Nucleus accumbens (tissue), 56 donors: ENCODE measurements around the gene SEPTIN5.
"Not testable (repeated sequence)": the region's sequence is repeated elsewhere in the genome, so short reads cannot be mapped to it uniquely, and the experiment has no call there.

Experiments
- DNase-seq, 56 donors: peaks; one replicate each; lab custom pipeline; 2025; lab: John Stamatoyannopoulos, UW

The SEPTIN5 gene

GRCh38 chr22:19714312-19715187, at the start of gene SEPTIN5:
SEPTIN5 (plus strand) TSS chr22:19714503; CDS start chr22:19714589, 86 bp downstream.
- peak in 1 of 56 donors; percentile 51 for DNase-seq

DNA sequence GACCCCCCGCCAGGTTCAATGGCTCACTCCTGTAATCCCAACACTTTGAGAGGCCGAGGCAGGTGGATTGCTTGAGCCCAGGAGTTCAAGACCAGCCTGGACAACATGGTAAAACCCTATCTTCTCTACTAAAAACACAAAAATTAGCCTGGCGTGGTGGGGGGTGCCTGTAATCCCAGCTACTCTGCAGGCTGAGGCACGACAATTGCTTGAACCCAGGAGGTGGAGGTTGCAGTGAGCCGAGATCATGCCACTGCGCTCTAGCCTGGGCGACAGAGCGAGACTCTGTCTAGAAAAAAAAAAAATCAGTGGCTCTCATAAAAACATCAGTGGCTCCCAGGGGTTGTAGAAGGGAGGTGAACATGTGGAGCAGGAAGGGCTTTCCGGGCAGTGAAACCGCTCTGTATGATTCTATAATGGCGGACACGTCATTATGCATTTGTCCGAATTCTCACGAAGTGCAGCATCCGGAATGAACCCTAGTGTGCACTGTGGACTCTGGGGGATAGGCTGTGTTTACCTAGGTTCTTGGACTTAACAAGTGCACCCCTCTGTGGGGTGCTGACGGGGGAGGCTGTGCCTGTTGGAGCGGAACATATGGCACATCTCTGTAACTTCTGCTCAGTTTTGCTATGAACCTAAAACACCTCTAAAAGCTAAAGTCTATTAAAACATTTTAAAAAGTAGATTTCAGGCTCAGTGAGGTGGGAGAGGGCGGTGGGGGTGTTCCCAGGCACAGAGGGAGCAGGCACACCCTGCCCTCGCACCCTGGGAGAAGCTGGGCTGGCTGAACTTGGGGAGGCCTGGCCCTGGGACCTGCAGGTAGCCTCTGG, 49.1 kb upstream of the SEPTIN5 start:
- no peak for DNase-seq

GRCh38 chr22:19665784-19666672, 48.3 kb upstream of the SEPTIN5 start:
- DNase-seq: no peak

DNA sequence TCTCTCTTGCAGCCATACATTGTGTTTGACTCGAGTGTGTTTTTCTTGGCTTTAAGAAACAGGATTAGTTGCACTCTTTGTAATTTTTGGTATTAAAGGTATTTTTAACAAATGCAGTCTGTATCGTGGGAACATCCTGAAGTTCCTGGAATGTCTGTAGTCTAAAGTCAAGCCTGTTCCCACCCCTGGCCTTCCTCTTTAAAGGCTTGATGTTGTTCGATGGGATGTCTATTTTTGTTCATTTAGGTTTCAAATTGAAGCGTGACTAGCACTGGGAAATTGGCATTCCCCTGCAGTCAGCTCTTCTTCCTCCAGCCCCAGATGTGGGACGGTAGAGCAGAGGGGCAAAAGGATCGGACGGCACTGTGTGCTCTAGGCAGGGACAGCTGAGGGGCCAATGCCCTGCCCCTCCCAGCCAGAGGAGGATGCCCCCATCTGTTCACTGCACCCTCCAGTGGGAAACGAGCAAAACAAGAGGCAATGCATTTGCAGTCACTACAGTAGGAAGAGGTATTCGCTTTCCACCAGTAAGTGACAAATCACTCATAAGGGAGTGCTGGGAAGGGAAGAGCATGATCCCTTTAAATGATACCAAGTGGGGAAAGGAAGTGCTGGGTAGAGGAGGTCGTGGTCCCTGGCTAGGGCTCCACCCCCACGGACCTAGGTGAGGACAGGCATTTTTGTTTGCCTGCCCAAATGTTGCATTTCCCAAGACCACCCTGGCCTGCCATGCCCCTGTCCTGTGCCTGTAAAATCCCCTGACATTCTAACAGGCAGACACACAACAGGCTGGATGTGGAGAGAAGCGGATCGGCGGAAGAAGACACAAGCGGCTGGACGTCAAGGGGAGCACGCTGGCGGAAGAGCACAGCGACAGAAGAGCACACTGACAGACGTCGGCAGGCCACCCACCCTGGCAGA, 47.4 kb upstream of the SEPTIN5 start:
- DNase-seq: no peak

- DNase-seq: no peak
Observed at GRCh38 chr22:19667872-19668740, 46.2 kb upstream of the SEPTIN5 start.

DNA sequence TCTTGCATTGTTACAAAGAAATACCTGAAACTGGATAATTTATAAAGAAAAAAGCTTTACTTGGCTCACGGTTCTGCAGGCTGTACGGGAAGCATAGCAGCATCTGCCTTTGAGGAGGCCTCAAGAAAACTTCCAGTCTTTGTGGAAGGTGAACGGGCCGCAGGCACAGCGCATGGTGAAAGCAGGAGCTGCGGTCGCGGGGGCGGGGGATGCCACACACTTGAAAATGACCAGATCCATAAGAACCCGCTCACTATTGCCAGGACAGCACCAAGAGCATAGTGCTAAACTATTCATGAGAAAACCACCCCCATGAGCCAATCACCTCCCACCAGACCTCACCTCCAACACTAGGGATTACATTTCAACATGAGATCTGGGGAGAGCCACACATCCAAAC, 45.6 kb upstream of the SEPTIN5 start:
- no peak for DNase-seq

DNA sequence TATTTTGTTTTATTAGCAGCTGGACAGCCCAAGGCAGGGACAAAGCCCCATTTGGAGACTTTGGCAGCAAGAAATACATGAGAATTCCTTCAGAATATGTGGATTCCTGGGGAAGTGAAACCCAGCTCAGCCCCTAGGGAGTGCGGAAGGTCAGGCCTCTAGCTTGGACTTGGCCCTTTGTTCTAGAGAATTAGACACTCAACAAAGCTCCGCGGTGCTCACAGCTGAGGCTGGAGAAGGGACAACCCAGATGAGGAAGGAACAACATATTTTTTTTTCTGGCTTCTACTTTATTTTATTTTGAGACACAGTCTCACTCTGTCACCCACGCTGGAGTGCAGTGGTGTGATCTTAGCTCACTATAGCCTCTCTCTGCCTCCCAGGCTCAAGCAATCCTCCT, 44.7 kb upstream of the SEPTIN5 start:
- no peak for DNase-seq

GRCh38 chr22:19671316-19671715, 43.0 kb upstream of the SEPTIN5 start:
- no peak for DNase-seq

- DNase-seq: no peak
Observed at GRCh38 chr22:19672054-19672776, 42.1 kb upstream of the SEPTIN5 start.

- DNase-seq: no peak
Observed at GRCh38 chr22:19673660-19674059, 40.6 kb upstream of the SEPTIN5 start.

DNA sequence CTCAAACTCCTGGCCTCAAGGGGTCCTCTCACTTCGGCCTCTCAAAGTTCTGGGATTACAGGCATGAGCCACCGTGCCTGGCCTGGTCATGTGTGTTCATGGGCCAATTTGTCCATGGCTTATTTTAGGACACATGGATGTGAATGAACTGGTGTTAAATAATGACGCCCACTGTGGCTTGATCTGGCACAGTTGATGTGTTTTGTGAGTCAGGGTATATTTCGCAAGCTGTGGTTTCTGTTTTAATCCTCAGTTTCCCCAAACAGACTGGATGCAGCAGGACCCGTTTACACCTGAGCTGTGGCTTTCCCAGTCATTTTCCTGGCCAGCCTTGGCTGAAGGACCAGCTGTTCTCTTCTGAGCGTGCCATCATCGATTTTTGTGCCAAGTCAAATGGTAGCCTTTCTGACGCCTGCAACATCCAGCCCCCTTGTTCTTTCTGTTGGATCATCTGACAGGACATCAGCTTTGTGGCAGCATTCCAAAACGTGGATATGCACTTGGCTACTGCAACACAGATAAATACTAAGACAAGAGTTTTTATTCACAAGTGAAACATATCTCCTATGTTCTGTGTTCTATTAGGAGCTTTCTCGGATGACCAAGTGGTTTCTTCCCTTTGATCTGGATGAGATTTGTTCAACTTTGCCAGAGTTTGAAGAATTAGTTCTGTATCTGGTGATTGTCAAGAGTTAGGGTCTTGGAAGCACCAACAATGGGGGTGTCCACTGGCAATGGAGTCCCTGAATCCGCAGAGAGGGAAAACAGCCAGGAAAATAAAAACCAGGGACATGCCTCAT, 40.0 kb upstream of the SEPTIN5 start:
- DNase-seq: no peak

- no peak for DNase-seq
Observed at GRCh38 chr22:19674929-19675253, 39.4 kb upstream of the SEPTIN5 start.

DNA sequence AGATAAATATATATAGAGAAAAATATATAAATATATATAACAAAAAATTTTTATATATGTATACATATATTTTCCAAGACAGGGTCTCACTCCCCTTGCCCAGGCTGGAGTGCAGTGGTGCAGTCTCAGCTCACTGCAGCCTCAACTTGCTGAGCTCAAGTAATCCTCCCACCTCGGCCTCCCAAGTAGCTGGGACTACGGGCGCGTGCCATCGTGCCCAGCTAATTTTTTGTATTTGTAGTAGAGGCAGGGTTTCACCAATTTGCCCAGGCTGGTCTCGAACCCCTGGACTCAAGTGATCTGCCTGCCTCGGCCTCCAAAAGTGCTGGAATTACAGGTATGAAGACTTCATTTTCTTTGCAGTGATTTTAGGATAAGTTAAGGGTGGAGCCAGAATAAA, 38.9 kb upstream of the SEPTIN5 start:
- DNase-seq: no peak

GRCh38 chr22:19676437-19676836, 37.9 kb upstream of the SEPTIN5 start:
- not testable (repeated sequence) for DNase-seq

GRCh38 chr22:19678949-19679521, 35.3 kb upstream of the SEPTIN5 start:
- DNase-seq: no peak

- DNase-seq: peak in 10 of 56 donors; percentile 1 to 40 (median 10)
Observed at GRCh38 chr22:19679522-19680101, 34.7 kb upstream of the SEPTIN5 start.
